IPS-11a (cell line): Measurements from ENCODE around the gene PRAMEF18.
"Not testable (repeated sequence)": the region's sequence is repeated elsewhere in the genome, so short reads cannot be mapped to it uniquely, and the experiment has no call there.

ENCODE experiments used
- H3K4me3 ChIP-seq: one replicate; pipeline ENCODE4 v1.5.1; 2013; ENCODE audit warnings: low read depth, low read length, control low read depth

PRAMEF18 gene

GRCh38 chr1:13208712-13209111 is 17.2 kb downstream of the PRAMEF18 start:
- not testable (repeated sequence) for H3K4me3 ChIP-seq

- not testable (repeated sequence) for H3K4me3 ChIP-seq
Measured at GRCh38 chr1:13201309-13201708, 24.6 kb downstream of the PRAMEF18 start, which contains the start of gene PRAMEF13. Gene PRAMEF13, minus strand, starts transcription at chr1:13201409. Its CDS starts 1,820 bp downstream, at chr1:13199589.
